Activated naive CD8-positive, alpha-beta T cell treated with anti-CD3 and anti-CD28 coated beads, Interleukin-2, amount 10 ng/mL, durations not matched to agents 7 days and 5 days (primary cell): ENCODE data around the gene YIPF2. TPM values are rescaled to one million over a fixed set of nuclear protein-coding genes. Genes with fewer than 3 reads are reported as not detected.

Source experiments
- ATAC-seq: fragments of 150-1000 bp; cut with Tn5 transposase; one replicate; pipeline ENCODE4 v1.10.0; 2021; ENCODE audit warnings: low read depth, moderate library complexity
- POLR2A ChIA-PET: fragments of 350-600 bp; sonication (Branson Sonifier 250); formaldehyde crosslinking; loops from one replicate; lab custom pipeline; 2021; ENCODE audit warnings: antibody characterized with exemption; lab: Charles Lee
- DNase-seq: peaks from one replicate; pipeline ENCODE4 v3.0.0; 2021
- H3K27ac Mint-ChIP-seq: one replicate; pipeline ENCODE4 v1.8.0; 2022; ENCODE audit warnings: mild to moderate bottlenecking, mixed read lengths
- H3K27me3 Mint-ChIP-seq: one replicate; pipeline ENCODE4 v1.8.0; 2022; ENCODE audit warnings: mild to moderate bottlenecking, moderate library complexity, mixed read lengths
- H3K36me3 Mint-ChIP-seq: one replicate; pipeline ENCODE4 v1.8.0; 2021; ENCODE audit warnings: mild to moderate bottlenecking, mixed read lengths
- H3K4me1 Mint-ChIP-seq: one replicate; pipeline ENCODE4 v1.8.0; 2021; ENCODE audit warnings: mixed read lengths
- H3K4me3 Mint-ChIP-seq: one replicate; pipeline ENCODE4 v1.8.0; 2022; ENCODE audit warnings: mild to moderate bottlenecking, moderate library complexity, mixed read lengths
- H3K9me3 Mint-ChIP-seq: one replicate; pipeline ENCODE4 v1.8.0; 2021; ENCODE audit warnings: mixed read lengths
- total RNA-seq, 2 experiments: library from RNA; stranded (reverse); gene quantifications; one replicate each; pipeline ENCODE4 v1.2.3, GENCODE V29; 2021

Gene YIPF2
- total RNA-seq, 2 experiments from 2014 or later, result 21.7 to 24.7 TPM

- Mint-ChIP-seq H3K27ac (no peak overlapping the region), H3K9me3 (no peaks in the 10 kb centered on the region), H3K36me3 (peaks cover 1% of the 10 kb centered on the region), H3K4me1 (peaks cover 26% of the 10 kb centered on the region), H3K27me3 (no peaks in the 10 kb centered on the region), H3K4me3 (peak overlapping the region; percentile 25)
- DNase-seq, result no peak
- POLR2A ChIA-PET, result interaction anchor here (0.6 kb wide), 1 partner anchor 8 kb away, joined by 3 read pairs; no protein-coding TSS in a partner anchor
- no peak for ATAC-seq
These were observed 54.4 kb downstream of the YIPF2 start for GRCh38 chr19:10874024-10874423.

GRCh38 chr19:10872546-10873107 is 55.8 kb downstream of the YIPF2 start:
- H3K4me3 Mint-ChIP-seq, result peak overlapping the region; percentile 87
- DNase-seq, result no peak
- POLR2A ChIA-PET, result interaction anchor here (0.5 to 1.3 kb wide), 4 partner anchors 8 to 306 kb away, joined by 3 to 5 read pairs (median 4); partner anchors contain the start of gene TMED1
- H3K36me3 Mint-ChIP-seq, result peaks cover 1% of the 10 kb centered on the region
- no peaks in the 10 kb centered on the region for H3K27me3 Mint-ChIP-seq
- H3K4me1 Mint-ChIP-seq, result peaks cover 25% of the 10 kb centered on the region
- peak overlapping the region; percentile 83 for H3K27ac Mint-ChIP-seq
- H3K9me3 Mint-ChIP-seq, result no peaks in the 10 kb centered on the region
- ATAC-seq, result no peak

Other genes with a start within 250 kb of the YIPF2 start
- gene QTRT1, start 227.2 kb downstream of the YIPF2 start, total RNA-seq, result 10 to 100 TPM; 35.9 to 37.7 TPM
- gene DNM2, start 210.6 kb downstream of the YIPF2 start, total RNA-seq, result 100 to 1,000 TPM; 249 to 259 TPM
- 10 to 100 TPM in 1 of 2 experiments, 1 to 10 TPM in 1; 8.6 to 11.8 TPM for gene TMED1, start 92.4 kb downstream of the YIPF2 start, total RNA-seq
- 1 to 10 TPM; 1.9 to 2.2 TPM for gene C19orf38, start 80.2 kb downstream of the YIPF2 start, total RNA-seq
- 10 to 100 TPM; 28.3 to 31.5 TPM for gene CARM1, start 57.1 kb downstream of the YIPF2 start, total RNA-seq
- 10 to 100 TPM; 29.7 to 31.3 TPM for gene TIMM29, start 172 bp upstream of the YIPF2 start, total RNA-seq
- 100 to 1,000 TPM in 1 of 2 experiments, 10 to 100 TPM in 1; 99.9 to 107 TPM for gene SMARCA4, start 32.4 kb upstream of the YIPF2 start, total RNA-seq
- gene LDLR, start 160.8 kb upstream of the YIPF2 start, total RNA-seq, result 10 to 100 TPM; 83.8 to 84.8 TPM
- 10 to 100 TPM; 63.0 to 65.4 TPM for gene SPC24, start 227.1 kb upstream of the YIPF2 start, total RNA-seq